Tibial artery (tissue), 4 donors: ENCODE data around the gene POLR3E.

Source experiments
- DNase-seq, 2 donors: peaks; one replicate each; pipeline ENCODE4 v3.0.0-alpha.2; 2019
- H3K27ac ChIP-seq, 2 donors: fragments of 200-600 bp; sonication (generic) in 1 of 2; 1 replicate in 1 of 2; 2 replicates in 1 of 2; pipeline ENCODE4 v1.5.1; 2018 to 2019; ENCODE audit warnings: mild to moderate bottlenecking in 1 of 2
- H3K27me3 ChIP-seq, 2 donors: fragments of 200-600 bp; sonication (generic) in 1 of 2; one replicate each; pipeline versions ENCODE4 v1.5.1 to v1.6.0; 2016 to 2019
- H3K36me3 ChIP-seq, 3 donors: fragments of 200-600 bp; sonication (generic) in 2 of 3; one replicate each; pipeline ENCODE4 v1.5.1; 2016 to 2019; ENCODE audit warnings: mild to moderate bottlenecking in 2 of 3
- H3K4me1 ChIP-seq, 4 donors: fragments of 200-600 bp; sonication (generic) in 2 of 4; 1 replicate in 3 of 4; 2 replicates in 1 of 4; pipeline ENCODE4 v1.5.1; 2016 to 2019
- H3K4me3 ChIP-seq, 2 donors: fragments of 200-600 bp; sonication (generic) in 1 of 2; 1 replicate in 1 of 2; 2 replicates in 1 of 2; pipeline ENCODE4 v1.5.1; 2018 to 2019; ENCODE audit warnings: mild to moderate bottlenecking in 2 of 2
- H3K9me3 ChIP-seq, 3 donors: fragments of 200-600 bp; sonication (generic) in 1 of 3; one replicate each; pipeline ENCODE4 v1.5.1; 2016 to 2019
- CTCF ChIP-seq, 2 experiments: fragments of 200-600 bp in 1 of 2; fragments of 450-650 bp in 1 of 2; IDR thresholded peaks; one replicate each; pipeline ENCODE4 v1.5.1; 2017 to 2019; ENCODE audit warnings: antibody characterized with exemption in 2 of 2, mild to moderate bottlenecking in 1 of 2, moderate library complexity in 1 of 2
- intact Hi-C: fragments of 100-400 bp; cut with DNase I; formaldehyde crosslinking; loops from one replicate; pipeline ENCODE4 v1.15.0; 2023; ENCODE audit warnings: low total_unique reads

The POLR3E gene

GRCh38 chr16:22333457-22333994 is 36.3 kb downstream of the POLR3E start:
- intact Hi-C loops: no loop called here
- Histone ChIP-seq H3K27ac (no peak overlapping the region), H3K4me1 (no peaks in the 10 kb centered on the region), H3K9me3 (peaks cover 3 to 13% (median 4%) of the 10 kb centered on the region in 3 donors), H3K27me3 (no peaks in the 10 kb centered on the region), H3K4me3 (no peak overlapping the region), H3K36me3 (peaks cover 58 to 80% (median 63%) of the 10 kb centered on the region in 3 donors)
- DNase-seq: peak in 1 of 2 donors; percentile 54
- no peak for TF ChIP-seq CTCF (IDR thresholded peaks at IDR 0.05)

- H3K4me3 ChIP-seq: no peak overlapping the region
- peaks cover 58 to 70% (median 62%) of the 10 kb centered on the region in 3 donors for H3K36me3 ChIP-seq
- no peak for TF ChIP-seq CTCF (IDR thresholded peaks at IDR 0.05)
- DNase-seq: no peak
- peaks cover 3 to 27% (median 4%) of the 10 kb centered on the region in 3 donors for H3K9me3 ChIP-seq
- H3K4me1 ChIP-seq: no peaks in the 10 kb centered on the region
- no peak overlapping the region for H3K27ac ChIP-seq
- intact Hi-C loops: no loop called here
- no peaks in the 10 kb centered on the region for H3K27me3 ChIP-seq
These were observed 38.5 kb downstream of the POLR3E start for GRCh38 chr16:22335668-22336246.

GRCh38 chr16:22336581-22336980 is 39.4 kb downstream of the POLR3E start:
- H3K9me3 ChIP-seq: peaks cover 3 to 34% (median 4%) of the 10 kb centered on the region in 3 donors
- peaks cover 55 to 75% (median 62%) of the 10 kb centered on the region in 3 donors for H3K36me3 ChIP-seq
- no peaks in the 10 kb centered on the region for H3K27me3 ChIP-seq
- no peak overlapping the region for H3K27ac ChIP-seq
- intact Hi-C loops: no loop called here
- no peak overlapping the region for H3K4me3 ChIP-seq
- H3K4me1 ChIP-seq: no peaks in the 10 kb centered on the region
- no peak for DNase-seq
- TF ChIP-seq CTCF (IDR thresholded peaks at IDR 0.05): no peak

GRCh38 chr16:22337045-22337444 is 39.8 kb downstream of the POLR3E start:
- no peak for TF ChIP-seq CTCF (IDR thresholded peaks at IDR 0.05)
- Histone ChIP-seq H3K4me1 (no peaks in the 10 kb centered on the region), H3K9me3 (peaks cover 3 to 34% (median 4%) of the 10 kb centered on the region in 3 donors), H3K27ac (no peak overlapping the region), H3K27me3 (no peaks in the 10 kb centered on the region), H3K36me3 (peaks cover 51 to 73% (median 57%) of the 10 kb centered on the region in 3 donors), H3K4me3 (no peak overlapping the region)
- no peak for DNase-seq
- intact Hi-C loops: no loop called here

- intact Hi-C loops: no loop called here
- Histone ChIP-seq H3K4me3 (no peak overlapping the region), H3K4me1 (no peaks in the 10 kb centered on the region), H3K27me3 (no peaks in the 10 kb centered on the region), H3K9me3 (peaks cover 3 to 34% (median 4%) of the 10 kb centered on the region in 3 donors), H3K27ac (no peak overlapping the region), H3K36me3 (peaks cover 47 to 65% (median 51%) of the 10 kb centered on the region in 3 donors)
- no peak for TF ChIP-seq CTCF (IDR thresholded peaks at IDR 0.05)
- no peak for DNase-seq
These were observed 40.8 kb downstream of the POLR3E start for GRCh38 chr16:22337849-22338635.
